ENCODE measurements around the gene CFAP299. TPM values are rescaled to one million over a fixed set of nuclear protein-coding genes. Genes with fewer than 3 reads are reported as not detected.

Gene CFAP299
- total RNA-seq, 3 donors from 2014 or later, result under 0.01 to 0.15 TPM; not detected in 1

- Histone ChIP-seq H3K9me3 (no peaks in the 10 kb centered on the region), H3K27me3 (no peaks in the 10 kb centered on the region), H3K4me3 (peak overlapping the region in 2 of 3 donors; percentile 3 to 20), H3K4me1 (no peaks in the 10 kb centered on the region), H3K27ac (no peak overlapping the region), H3K36me3 (no peaks in the 10 kb centered on the region)
- intact Hi-C loops (cut with DNase I; ENCODE audit: low total_unique reads), result no loop called here
- no peak for DNase-seq (ENCODE audit: low spot score in 2 of 2)
- TF ChIP-seq, protein P1, sequence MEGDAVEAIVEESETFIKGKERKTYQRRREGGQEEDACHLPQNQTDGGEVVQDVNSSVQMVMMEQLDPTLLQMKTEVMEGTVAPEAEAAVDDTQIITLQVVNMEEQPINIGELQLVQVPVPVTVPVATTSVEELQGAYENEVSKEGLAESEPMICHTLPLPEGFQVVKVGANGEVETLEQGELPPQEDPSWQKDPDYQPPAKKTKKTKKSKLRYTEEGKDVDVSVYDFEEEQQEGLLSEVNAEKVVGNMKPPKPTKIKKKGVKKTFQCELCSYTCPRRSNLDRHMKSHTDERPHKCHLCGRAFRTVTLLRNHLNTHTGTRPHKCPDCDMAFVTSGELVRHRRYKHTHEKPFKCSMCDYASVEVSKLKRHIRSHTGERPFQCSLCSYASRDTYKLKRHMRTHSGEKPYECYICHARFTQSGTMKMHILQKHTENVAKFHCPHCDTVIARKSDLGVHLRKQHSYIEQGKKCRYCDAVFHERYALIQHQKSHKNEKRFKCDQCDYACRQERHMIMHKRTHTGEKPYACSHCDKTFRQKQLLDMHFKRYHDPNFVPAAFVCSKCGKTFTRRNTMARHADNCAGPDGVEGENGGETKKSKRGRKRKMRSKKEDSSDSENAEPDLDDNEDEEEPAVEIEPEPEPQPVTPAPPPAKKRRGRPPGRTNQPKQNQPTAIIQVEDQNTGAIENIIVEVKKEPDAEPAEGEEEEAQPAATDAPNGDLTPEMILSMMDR (IDR thresholded peaks at IDR 0.05), result no peak
- no peak for TF ChIP-seq POLR2AphosphoS5 (IDR thresholded peaks at IDR 0.05)
Measured at GRCh38 chr4:80462621-80463091, 127.1 kb downstream of the CFAP299 start.

DNA sequence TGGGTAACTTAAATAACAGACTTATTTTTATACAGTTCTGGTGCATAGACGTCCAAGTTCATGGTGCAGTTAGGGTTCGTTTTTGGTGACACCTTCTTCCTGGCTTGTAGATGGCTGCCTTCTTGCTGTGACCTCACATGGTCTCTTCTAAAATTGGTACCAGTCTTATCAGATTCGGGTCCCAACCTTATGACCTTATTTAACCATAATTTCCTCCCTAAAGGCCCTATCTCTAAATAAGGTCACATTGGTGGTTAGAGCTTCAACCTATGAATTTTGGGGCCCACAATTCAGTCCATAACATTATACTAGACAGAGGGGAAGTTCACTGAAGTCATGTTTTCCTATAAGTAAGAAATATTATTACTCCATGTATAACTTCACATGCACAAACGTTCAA, 128.0 kb downstream of the CFAP299 start:
- H3K27me3 ChIP-seq, result no peaks in the 10 kb centered on the region
- no peaks in the 10 kb centered on the region for H3K36me3 ChIP-seq
- H3K9me3 ChIP-seq, result no peaks in the 10 kb centered on the region
- DNase-seq (ENCODE audit: low spot score in 2 of 2), result no peak
- no peak overlapping the region for H3K4me3 ChIP-seq
- TF ChIP-seq POLR2AphosphoS5 (IDR thresholded peaks at IDR 0.05), result no peak
- TF ChIP-seq, protein P1 (IDR thresholded peaks at IDR 0.05), result no peak
- TF ChIP-seq POLR2A (IDR thresholded peaks at IDR 0.05), result no peak
- H3K4me1 ChIP-seq, result no peaks in the 10 kb centered on the region
- intact Hi-C loops (cut with DNase I; ENCODE audit: low total_unique reads), result no loop called here
- H3K27ac ChIP-seq, result no peak overlapping the region

DNA sequence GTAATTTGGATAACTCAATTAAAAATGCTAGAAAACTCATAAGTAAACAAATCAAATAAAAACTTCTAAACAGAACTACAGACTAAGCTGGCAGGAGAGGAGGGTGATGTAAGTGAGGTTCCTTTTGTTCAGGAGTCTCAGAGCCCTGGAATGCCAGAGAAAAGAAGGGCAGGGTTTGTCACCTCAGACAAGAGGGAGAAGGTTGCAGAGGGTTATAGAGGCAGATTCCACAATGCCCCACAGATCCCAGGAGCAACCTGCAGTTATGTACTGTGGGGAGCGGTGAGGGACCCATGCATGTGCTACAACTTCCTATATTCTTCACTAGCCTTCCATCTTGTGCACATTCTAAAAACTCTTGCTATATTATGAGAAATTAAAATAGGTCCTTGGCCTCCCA, 129.7 kb downstream of the CFAP299 start:
- TF ChIP-seq POLR2AphosphoS5 (IDR thresholded peaks at IDR 0.05), result no peak
- H3K9me3 ChIP-seq, result no peaks in the 10 kb centered on the region
- H3K27me3 ChIP-seq, result no peaks in the 10 kb centered on the region
- H3K4me3 ChIP-seq, result no peak overlapping the region
- no peaks in the 10 kb centered on the region for H3K36me3 ChIP-seq
- H3K27ac ChIP-seq, result no peak overlapping the region
- intact Hi-C loops (cut with DNase I; ENCODE audit: low total_unique reads), result no loop called here
- DNase-seq (ENCODE audit: low spot score in 2 of 2), result no peak
- no peaks in the 10 kb centered on the region for H3K4me1 ChIP-seq

DNA sequence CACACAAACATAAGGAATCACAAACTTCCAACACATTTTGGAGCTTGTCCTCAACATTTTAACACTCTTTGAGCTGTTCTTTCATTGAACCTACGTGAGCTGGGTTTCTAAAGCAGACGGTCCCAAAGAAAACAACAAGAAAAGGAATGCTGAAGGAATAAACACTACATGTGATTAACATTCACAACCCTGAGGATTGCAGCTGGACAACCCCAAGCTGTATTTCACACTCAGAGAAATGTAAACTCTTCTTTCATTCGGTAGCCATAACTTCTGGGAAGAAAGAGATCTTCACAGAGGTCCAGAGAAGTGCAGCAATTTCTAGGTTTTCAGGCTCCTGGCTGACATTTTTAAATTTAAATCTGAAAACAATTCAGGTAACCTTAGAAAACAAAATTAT, 130.2 kb downstream of the CFAP299 start:
- H3K27ac ChIP-seq, result no peak overlapping the region

DNA sequence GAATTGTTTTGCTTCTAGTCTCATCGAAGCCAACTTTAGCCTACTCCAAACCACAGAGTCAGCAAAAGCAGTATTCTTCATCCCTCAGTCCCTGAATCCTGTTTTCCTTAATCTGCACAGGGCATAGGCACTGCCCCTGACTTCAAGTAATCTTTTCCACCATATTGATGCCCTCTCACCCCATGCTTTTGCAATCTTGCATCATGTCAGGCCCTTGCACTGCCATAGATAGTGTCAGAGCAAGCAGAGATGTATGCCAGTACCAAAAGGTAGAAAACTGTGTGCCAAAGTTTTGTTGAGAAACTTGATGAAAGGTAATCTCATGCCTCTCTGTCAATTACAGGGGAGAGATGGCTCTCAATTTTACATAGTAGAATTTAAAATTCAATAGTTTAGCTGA, 131.1 kb downstream of the CFAP299 start:
- H3K4me1 ChIP-seq, result no peaks in the 10 kb centered on the region
- no peaks in the 10 kb centered on the region for H3K27me3 ChIP-seq
- intact Hi-C loops (cut with DNase I; ENCODE audit: low total_unique reads), result no loop called here
- no peaks in the 10 kb centered on the region for H3K9me3 ChIP-seq
- TF ChIP-seq POLR2A (IDR thresholded peaks at IDR 0.05) (no peak), POLR2AphosphoS5 (IDR thresholded peaks at IDR 0.05) (no peak)
- TF ChIP-seq, protein P1 (IDR thresholded peaks at IDR 0.05), result no peak
- H3K4me3 ChIP-seq, result no peak overlapping the region
- DNase-seq (ENCODE audit: low spot score in 2 of 2), result no peak
- no peak overlapping the region for H3K27ac ChIP-seq
- H3K36me3 ChIP-seq, result no peaks in the 10 kb centered on the region

More for the DNA sequence above, 130.2 kb downstream of the CFAP299 start:
- no peak overlapping the region for H3K4me3 ChIP-seq
- intact Hi-C loops (cut with DNase I; ENCODE audit: low total_unique reads), result no loop called here
- no peak for DNase-seq (ENCODE audit: low spot score in 2 of 2)
- TF ChIP-seq POLR2A (IDR thresholded peaks at IDR 0.05) (no peak), POLR2AphosphoS5 (IDR thresholded peaks at IDR 0.05) (no peak)
- TF ChIP-seq, protein P1 (IDR thresholded peaks at IDR 0.05), result no peak
- H3K4me1 ChIP-seq, result no peaks in the 10 kb centered on the region
- H3K27me3 ChIP-seq, result no peaks in the 10 kb centered on the region
- no peaks in the 10 kb centered on the region for H3K36me3 ChIP-seq
- H3K9me3 ChIP-seq, result no peaks in the 10 kb centered on the region

GRCh38 chr4:80471756-80472155, 136.2 kb downstream of the CFAP299 start:
- no peaks in the 10 kb centered on the region for H3K27me3 ChIP-seq
- H3K9me3 ChIP-seq, result no peaks in the 10 kb centered on the region
- H3K4me1 ChIP-seq, result no peaks in the 10 kb centered on the region
- intact Hi-C loops (cut with DNase I; ENCODE audit: low total_unique reads), result no loop called here
- H3K27ac ChIP-seq, result no peak overlapping the region
- peak; percentile 19 to 60 for DNase-seq (ENCODE audit: low spot score in 2 of 2)
- H3K36me3 ChIP-seq, result no peaks in the 10 kb centered on the region
- TF ChIP-seq POLR2A (IDR thresholded peaks at IDR 0.05), result no peak
- TF ChIP-seq, protein P1 (IDR thresholded peaks at IDR 0.05), result no peak
- TF ChIP-seq POLR2AphosphoS5 (IDR thresholded peaks at IDR 0.05), result no peak
- H3K4me3 ChIP-seq, result peak overlapping the region in 2 of 3 donors; percentile 24 to 52
